Airway epithelial cell (primary cell): ENCODE data around the gene LSM14B. TPM values are rescaled to one million over a fixed set of nuclear protein-coding genes. Genes with fewer than 3 reads are reported as not detected.

Experiments
- total RNA-seq: library from RNA; depleted of rRNA; stranded (reverse); fragments of >200 nt; gene quantifications from 2 replicates; pipeline ENCODE4 v1.2.3, GENCODE V29; 2015

Gene LSM14B
- total RNA-seq: 17.5 and 21.6 TPM in 2 replicates

DNA sequence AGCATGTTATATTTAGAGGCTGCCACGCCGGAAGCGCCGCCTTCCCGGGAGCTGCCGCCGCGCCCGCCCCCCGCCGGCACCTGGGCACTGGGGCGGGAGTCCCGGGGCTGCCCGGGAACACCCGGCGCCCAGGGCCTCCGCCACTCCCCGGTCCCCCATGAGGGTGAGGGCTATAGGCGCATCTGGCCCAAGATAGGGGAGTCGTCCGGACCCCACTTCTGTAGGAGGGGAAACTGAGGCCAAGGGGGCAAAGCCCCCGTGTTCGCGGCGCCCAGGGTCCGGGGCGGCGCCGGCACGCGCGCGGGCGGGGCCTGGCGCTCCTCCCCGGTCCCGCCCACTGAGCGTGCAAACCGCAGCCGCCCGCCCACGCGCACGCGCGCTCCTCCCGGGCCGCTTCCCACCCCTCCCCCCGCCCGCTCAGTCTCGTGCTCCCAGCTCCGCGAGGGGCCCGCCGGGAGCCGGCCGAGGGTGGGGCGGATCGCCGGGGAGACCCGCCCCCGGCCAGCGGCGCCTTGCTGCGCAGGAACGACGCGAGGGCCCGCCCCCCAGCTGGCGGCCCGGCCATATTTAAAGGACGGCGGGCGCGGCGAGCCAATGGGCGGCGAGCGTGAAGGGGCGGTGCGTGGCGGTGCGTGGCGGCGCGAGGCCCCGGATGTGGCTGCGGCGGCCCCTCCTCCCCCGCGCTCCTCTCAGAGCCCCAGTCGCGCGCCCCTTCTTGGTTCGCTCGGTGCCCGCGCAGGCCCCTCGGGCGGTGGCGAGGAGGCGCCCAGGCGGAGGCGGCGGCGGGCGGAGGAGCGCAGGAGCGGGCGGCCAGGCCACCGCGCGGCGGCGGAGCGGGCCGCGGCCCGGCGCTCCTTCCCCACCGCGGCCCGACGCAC is at the start of gene LSM14B:
TSS of gene LSM14B (plus strand) at position 700 of the 878 bp plus-strand sequence. CDS start 192 bp downstream, outside the sequence.

DNA sequence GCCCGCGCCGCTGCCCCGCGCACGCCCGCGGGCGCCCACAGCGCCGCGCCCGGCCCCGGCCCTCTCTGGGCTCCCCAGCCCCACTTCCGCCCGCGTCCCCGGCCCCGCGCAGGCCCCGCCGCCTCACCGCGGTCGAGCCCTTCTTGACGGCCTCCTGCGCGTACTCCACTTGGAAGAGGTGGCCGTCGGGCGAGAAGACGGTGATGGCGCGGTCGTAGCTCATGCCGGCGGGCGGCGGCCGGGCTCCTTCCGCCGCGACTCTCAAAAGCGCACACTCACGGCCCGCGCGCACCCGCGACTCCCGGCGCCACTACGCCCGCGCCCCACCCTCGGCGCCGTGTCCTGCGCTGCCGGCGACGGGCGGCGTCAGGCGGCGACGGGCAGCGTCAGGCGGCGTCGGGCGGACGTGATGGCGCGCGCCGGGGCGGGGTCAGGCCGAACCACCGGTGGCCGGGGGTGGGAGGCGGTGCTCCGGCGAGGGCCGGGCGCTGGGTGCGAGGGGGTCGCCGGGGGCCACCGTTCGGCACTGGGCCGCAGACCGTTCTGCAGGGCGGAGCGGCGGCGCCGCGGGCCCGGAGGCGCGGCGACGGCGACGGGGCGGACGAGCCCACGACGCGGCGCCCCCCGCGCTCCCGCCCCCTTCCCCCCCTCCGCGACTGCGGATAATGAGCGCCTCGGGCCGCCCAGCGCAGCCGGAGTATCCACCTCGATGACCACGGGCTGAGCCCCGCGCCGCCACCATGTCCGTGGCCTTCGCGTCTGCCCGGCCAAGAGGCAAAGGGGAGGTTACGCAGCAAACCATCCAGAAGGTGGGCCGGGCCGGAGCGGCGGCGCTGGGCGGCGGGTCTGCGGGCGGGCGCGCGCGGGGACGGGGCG is 21.0 kb downstream of the LSM14B start, which contains the start of the genes PSMA7 and SS18L1:
TSS of gene PSMA7 (minus strand) at position 314 of the 876 bp plus-strand sequence. CDS start at position 223, 91 bp downstream.
TSS of gene SS18L1 (plus strand) at position 689 of the 876 bp plus-strand sequence. CDS start at position 741, 52 bp downstream.

DNA sequence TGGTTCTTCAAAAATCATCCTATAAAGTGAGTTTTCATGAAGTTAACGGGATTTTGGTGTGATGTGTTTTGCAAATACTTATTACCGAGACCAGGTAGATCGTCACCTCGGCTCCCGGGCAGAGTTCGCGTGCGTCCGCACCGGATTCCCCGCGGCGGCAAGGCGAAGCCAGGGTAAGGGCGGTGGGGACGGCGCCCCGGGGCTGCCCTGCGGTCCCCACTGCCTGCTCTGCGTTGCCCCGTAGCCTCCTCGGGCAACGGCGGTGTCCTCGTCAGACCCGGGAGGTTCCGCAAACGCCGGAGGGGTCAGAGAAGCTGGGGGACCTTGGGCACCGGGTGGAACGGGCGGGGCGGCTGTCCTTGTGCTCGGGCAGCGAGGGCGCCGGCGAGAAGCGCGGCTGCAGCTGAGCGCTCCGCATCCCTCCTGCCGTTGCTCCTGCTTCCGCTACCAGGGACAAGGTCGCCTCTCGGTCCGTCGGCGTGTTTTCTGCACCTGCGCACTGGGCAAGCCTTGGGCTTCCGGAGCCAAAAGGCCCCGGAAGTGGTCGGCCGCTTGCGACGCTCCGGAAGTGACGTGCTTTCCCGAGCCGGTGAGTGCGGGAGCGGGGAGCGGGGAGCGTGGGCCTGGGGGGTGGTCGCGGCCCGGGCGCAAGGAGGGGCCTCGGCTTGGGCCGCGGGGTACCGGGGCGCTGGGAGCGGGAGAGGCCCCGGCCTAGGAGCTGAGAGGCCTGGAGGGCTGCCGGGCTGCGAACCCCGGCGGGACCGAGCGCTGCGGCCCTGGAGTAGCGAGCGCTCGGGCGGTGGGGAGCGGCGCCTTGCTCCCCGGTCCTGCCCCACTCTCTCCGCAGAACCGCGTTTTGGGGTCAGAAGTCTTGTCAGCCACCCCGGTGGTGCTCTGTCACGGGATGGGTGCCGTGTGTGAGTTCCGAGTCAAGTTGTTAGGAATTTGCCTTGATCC is 60.5 kb downstream of the LSM14B start, which contains the start of gene MTG2:
TSS of gene MTG2 (plus strand) at position 560 of the 957 bp plus-strand sequence. CDS start 10,393 bp downstream, outside the sequence.

Other genes starting within 250 kb of the LSM14B start
- gene TAF4, start 56.6 kb upstream of the LSM14B start, total RNA-seq: 9.9 and 13.5 TPM in 2 replicates
- 484 and 626 TPM in 2 replicates for gene PSMA7, start 20.9 kb downstream of the LSM14B start, total RNA-seq
- gene SS18L1, start 21.3 kb downstream of the LSM14B start, total RNA-seq: 6.0 and 10.2 TPM in 2 replicates
- 18.3 and 30.9 TPM in 2 replicates for gene MTG2, start 60.6 kb downstream of the LSM14B start, total RNA-seq
- gene HRH3, start 97.8 kb downstream of the LSM14B start, total RNA-seq: not detected in 2 replicates
- gene OSBPL2, start 116.0 kb downstream of the LSM14B start, total RNA-seq: 22.7 and 28.8 TPM in 2 replicates
- 252 and 281 TPM in 2 replicates for gene ADRM1, start 180.5 kb downstream of the LSM14B start, total RNA-seq
- 210 and 243 TPM in 2 replicates for gene LAMA5, start 244.8 kb downstream of the LSM14B start, total RNA-seq